A549 (cell line): ENCODE measurements around the gene SLC6A6.

Source experiments
- BHLHE40 ChIP-seq: IDR thresholded peaks from 2 replicates; pipeline ENCODE4 v1.6.1; 2012; ENCODE audit warnings: low read depth, low read length, inconsistent platforms
- CBX2 ChIP-seq: fragments of 200-600 bp; sonication (generic); IDR thresholded peaks from 2 replicates; pipeline ENCODE4 v1.6.1; 2016; ENCODE audit warnings: low read depth, mild to moderate bottlenecking, borderline replicate concordance
- GATA3 ChIP-seq: IDR thresholded peaks from 2 replicates; pipeline ENCODE4 v1.6.1; 2012; ENCODE audit warnings: borderline replicate concordance
- NPAS2 ChIP-seq: fragments of 250-450 bp; sonication (Bioruptor Pico); IDR thresholded peaks from 2 replicates; pipeline ENCODE4 v1.8.0; 2022; ENCODE audit warnings: mild to moderate bottlenecking, moderate library complexity, borderline replicate concordance
- POLR2A ChIP-seq: IDR thresholded peaks from 2 replicates; pipeline ENCODE4 v1.6.1; 2012; ENCODE audit warnings: mild to moderate bottlenecking, low read length
- RAD21 ChIP-seq, 2 experiments: fragments of >200 bp in 1 of 2; sonication (Bioruptor Twin) in 1 of 2; formaldehyde crosslinking in 1 of 2; IDR thresholded peaks in 1 of 2; conservative IDR thresholded peaks in 1 of 2; 2 replicates in 1 of 2; 3 replicates in 1 of 2; pipeline ENCODE4 v1.6.1; 2012 to 2018; ENCODE audit warnings: inconsistent platforms in 1 of 2
- RCOR1 ChIP-seq: fragments of 150-350 bp; IDR thresholded peaks from 2 replicates; pipeline ENCODE4 v1.6.1; 2014; ENCODE audit warnings: antibody characterized with exemption, low read length, low read depth
- TF ChIP-seq, protein P1 (sequence below): fragments of >200 bp; sonication (Bioruptor Twin); formaldehyde crosslinking; IDR thresholded peaks from 3 replicates; pipeline ENCODE4 v1.5.1; 2016
- TF ChIP-seq, protein P2 (sequence below): IDR thresholded peaks from 2 replicates; pipeline ENCODE4 v1.6.1; 2012
- TF ChIP-seq, protein P3 (sequence below): fragments of 250-450 bp; sonication (Bioruptor Pico); IDR thresholded peaks from 2 replicates; pipeline ENCODE4 v1.5.0; 2021; ENCODE audit warnings: mild to moderate bottlenecking, moderate library complexity, borderline replicate concordance
- TF ChIP-seq, protein P4 (sequence below): fragments of 450-650 bp; IDR thresholded peaks from 2 replicates; pipeline ENCODE4 v1.6.1; 2014; ENCODE audit warnings: antibody characterized with exemption

DNA sequence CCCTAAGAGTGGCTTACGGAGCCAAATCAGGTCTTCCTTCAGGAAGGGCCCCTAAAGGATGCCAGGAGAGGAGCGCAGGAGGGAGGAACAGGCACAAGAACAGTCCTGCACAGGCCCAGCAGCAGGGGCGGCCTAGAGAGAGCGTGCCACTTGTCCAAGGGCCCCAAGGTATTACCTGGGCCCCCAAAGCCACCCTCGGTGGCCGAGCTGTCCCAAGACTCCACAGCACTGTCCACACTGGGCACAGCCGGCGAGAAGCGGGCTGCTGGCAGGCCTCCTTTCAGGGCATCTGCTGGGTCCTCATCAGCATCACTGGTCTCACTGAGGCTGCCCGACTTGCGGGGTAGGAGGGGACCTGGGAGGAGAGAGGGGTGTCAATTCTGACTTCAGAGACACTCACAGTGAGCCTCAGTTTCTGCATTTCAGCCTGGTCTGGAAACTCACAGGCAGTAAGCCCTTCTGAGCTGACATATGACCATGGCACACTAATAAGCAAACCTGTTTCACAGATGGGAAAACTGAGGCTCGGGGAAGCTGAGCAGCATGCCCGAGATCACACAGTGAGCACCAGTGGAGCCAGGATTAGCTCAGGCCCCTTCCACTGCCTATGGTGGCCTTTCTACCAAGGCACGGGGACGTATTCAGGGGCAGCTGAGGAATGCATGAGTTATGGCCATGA lies 104.4 kb downstream of the SLC6A6 start:
- TF ChIP-seq, protein P1, sequence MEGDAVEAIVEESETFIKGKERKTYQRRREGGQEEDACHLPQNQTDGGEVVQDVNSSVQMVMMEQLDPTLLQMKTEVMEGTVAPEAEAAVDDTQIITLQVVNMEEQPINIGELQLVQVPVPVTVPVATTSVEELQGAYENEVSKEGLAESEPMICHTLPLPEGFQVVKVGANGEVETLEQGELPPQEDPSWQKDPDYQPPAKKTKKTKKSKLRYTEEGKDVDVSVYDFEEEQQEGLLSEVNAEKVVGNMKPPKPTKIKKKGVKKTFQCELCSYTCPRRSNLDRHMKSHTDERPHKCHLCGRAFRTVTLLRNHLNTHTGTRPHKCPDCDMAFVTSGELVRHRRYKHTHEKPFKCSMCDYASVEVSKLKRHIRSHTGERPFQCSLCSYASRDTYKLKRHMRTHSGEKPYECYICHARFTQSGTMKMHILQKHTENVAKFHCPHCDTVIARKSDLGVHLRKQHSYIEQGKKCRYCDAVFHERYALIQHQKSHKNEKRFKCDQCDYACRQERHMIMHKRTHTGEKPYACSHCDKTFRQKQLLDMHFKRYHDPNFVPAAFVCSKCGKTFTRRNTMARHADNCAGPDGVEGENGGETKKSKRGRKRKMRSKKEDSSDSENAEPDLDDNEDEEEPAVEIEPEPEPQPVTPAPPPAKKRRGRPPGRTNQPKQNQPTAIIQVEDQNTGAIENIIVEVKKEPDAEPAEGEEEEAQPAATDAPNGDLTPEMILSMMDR = no peak
- TF ChIP-seq POLR2A = no peak
- TF ChIP-seq CBX2 = no peak
- no peak for TF ChIP-seq RAD21 (conservative IDR thresholded peaks at IDR 0.05 in 1 of 2, IDR thresholded peaks at IDR 0.05 in 1 of 2)
- no peak for TF ChIP-seq RCOR1
- TF ChIP-seq NPAS2 (CRISPR knock-in tag) = no peak
- no peak for TF ChIP-seq BHLHE40
- TF ChIP-seq, protein P2, sequence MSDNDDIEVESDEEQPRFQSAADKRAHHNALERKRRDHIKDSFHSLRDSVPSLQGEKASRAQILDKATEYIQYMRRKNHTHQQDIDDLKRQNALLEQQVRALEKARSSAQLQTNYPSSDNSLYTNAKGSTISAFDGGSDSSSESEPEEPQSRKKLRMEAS = no peak
- TF ChIP-seq, protein P3, sequence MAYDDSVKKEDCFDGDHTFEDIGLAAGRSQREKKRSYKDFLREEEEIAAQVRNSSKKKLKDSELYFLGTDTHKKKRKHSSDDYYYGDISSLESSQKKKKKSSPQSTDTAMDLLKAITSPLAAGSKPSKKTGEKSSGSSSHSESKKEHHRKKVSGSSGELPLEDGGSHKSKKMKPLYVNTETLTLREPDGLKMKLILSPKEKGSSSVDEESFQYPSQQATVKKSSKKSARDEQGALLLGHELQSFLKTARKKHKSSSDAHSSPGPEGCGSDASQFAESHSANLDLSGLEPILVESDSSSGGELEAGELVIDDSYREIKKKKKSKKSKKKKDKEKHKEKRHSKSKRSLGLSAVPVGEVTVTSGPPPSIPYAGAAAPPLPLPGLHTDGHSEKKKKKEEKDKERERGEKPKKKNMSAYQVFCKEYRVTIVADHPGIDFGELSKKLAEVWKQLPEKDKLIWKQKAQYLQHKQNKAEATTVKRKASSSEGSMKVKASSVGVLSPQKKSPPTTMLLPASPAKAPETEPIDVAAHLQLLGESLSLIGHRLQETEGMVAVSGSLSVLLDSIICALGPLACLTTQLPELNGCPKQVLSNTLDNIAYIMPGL (CRISPR knock-in tag) = no peak
- TF ChIP-seq, protein P4, sequence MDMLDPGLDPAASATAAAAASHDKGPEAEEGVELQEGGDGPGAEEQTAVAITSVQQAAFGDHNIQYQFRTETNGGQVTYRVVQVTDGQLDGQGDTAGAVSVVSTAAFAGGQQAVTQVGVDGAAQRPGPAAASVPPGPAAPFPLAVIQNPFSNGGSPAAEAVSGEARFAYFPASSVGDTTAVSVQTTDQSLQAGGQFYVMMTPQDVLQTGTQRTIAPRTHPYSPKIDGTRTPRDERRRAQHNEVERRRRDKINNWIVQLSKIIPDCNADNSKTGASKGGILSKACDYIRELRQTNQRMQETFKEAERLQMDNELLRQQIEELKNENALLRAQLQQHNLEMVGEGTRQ = no peak
- no peak for TF ChIP-seq GATA3
